ENCODE data around the gene ABHD5. TPM values are rescaled to one million over a fixed set of nuclear protein-coding genes. Genes with fewer than 3 reads are reported as not detected.

Gene ABHD5
- total RNA-seq, 1 experiment from 2014 or later: 11.3 TPM

- TF ChIP-seq AR (CRISPR knock-in tag; IDR thresholded peaks at IDR 0.05): 0 out of 2 replicates have a peak, but pooled peaks have one; percentile 35
- no peak for TF ChIP-seq ZNF416 (CRISPR knock-in tag; IDR thresholded peaks at IDR 0.05)
These were observed 42.1 kb downstream of the ABHD5 start (continued) for GRCh38 chr3:43732747-43733425.

GRCh38 chr3:43733459-43734384 lies 43.0 kb downstream of the ABHD5 start:
- ATAC-seq (peak; percentile 79), DNase-seq (ENCODE audit: low spot score) (peak; percentile 18)
- H3K4me3 Mint-ChIP-seq: no peak overlapping the region
- CTCF ChIA-PET: interaction anchor here (0.8 to 2.2 kb wide), 2 partner anchors 19 to 231 kb away, joined by 3 to 5 read pairs; no protein-coding TSS in a partner anchor
- H3K4me1 Mint-ChIP-seq: peaks cover 21% of the 10 kb centered on the region
- TF ChIP-seq ZNF121 (CRISPR knock-in tag; IDR thresholded peaks at IDR 0.05) (no peak), TCF7 (CRISPR knock-in tag; IDR thresholded peaks at IDR 0.05; ENCODE audit: low read depth) (no peak), ZSCAN18 (CRISPR knock-in tag; IDR thresholded peaks at IDR 0.05) (no peak), MAX (CRISPR knock-in tag; IDR thresholded peaks at IDR 0.05) (0 out of 2 replicates have a peak, but pooled peaks have one; percentile 27), ZBTB43 (CRISPR knock-in tag; IDR thresholded peaks at IDR 0.05) (no peak)
- POLR2A ChIA-PET: interaction anchor here (0.5 to 0.8 kb wide), 2 partner anchors 19 to 936 kb away, joined by 3 to 4 read pairs; no protein-coding TSS in a partner anchor
- 0 out of 2 replicates have a peak, but pooled peaks cover 4% of the 10 kb centered on the region for H3K9me3 Mint-ChIP-seq
- peak overlapping the region; percentile 86 for H3K27ac Mint-ChIP-seq
- no peaks in the 10 kb centered on the region for H3K27me3 Mint-ChIP-seq (ENCODE audit: low read depth)
- H3K36me3 Mint-ChIP-seq: no peaks in the 10 kb centered on the region

- TF ChIP-seq TEAD1 (CRISPR knock-in tag; IDR thresholded peaks at IDR 0.05) (no peak), E2F1 (CRISPR knock-in tag; IDR thresholded peaks at IDR 0.05) (no peak), ZBTB43 (CRISPR knock-in tag; IDR thresholded peaks at IDR 0.05) (no peak)
- H3K27me3 Mint-ChIP-seq (ENCODE audit: low read depth): no peaks in the 10 kb centered on the region
- no peaks in the 10 kb centered on the region for H3K36me3 Mint-ChIP-seq
- POLR2A ChIA-PET: no interaction called here
- H3K9me3 Mint-ChIP-seq: 0 out of 2 replicates have a peak, but pooled peaks cover 4% of the 10 kb centered on the region
- CTCF ChIA-PET: no interaction called here
- no peak overlapping the region for H3K27ac Mint-ChIP-seq
- ATAC-seq: no peak
- H3K4me3 Mint-ChIP-seq: no peak overlapping the region
- H3K4me1 Mint-ChIP-seq: peaks cover 21% of the 10 kb centered on the region
- no peak for DNase-seq (ENCODE audit: low spot score)
These were observed 43.9 kb downstream of the ABHD5 start for GRCh38 chr3:43734685-43735084.
